Neural cell (in vitro differentiated cells): ENCODE measurements around the gene ACAD10. TPM values are rescaled to one million over a fixed set of nuclear protein-coding genes. Genes with fewer than 3 reads are reported as not detected.
"Not testable (repeated sequence)": the region's sequence is repeated elsewhere in the genome, so short reads cannot be mapped to it uniquely, and the experiment has no call there.

ENCODE experiments used
- H2AFZ ChIP-seq: fragments of 200-600, 300-800 bp; sonication (generic), shearing (Covaris generic); 2 replicates; pipeline ENCODE4 v1.6.0; 2014; ENCODE audit warnings: low read depth, mild to moderate bottlenecking, antibody characterized with exemption, low read length, moderate library complexity
- H3F3A ChIP-seq: fragments of 200-600 bp; shearing (Covaris generic); 2 replicates; pipeline ENCODE4 v1.6.1; 2016; ENCODE audit warnings: mild to moderate bottlenecking, moderate library complexity, mixed read lengths, antibody characterized with exemption, low read length; ENCODE audit not compliant: insufficient read depth, poor library complexity, severe bottlenecking
- H3K27ac ChIP-seq: fragments of 200-600, 300-800 bp; sonication (generic), shearing (Covaris generic); 2 replicates; pipeline ENCODE4 v1.5.1; 2014; ENCODE audit warnings: mild to moderate bottlenecking, low read length, moderate library complexity
- H3K27me3 ChIP-seq: fragments of 300-800, 200-600 bp; sonication (generic), shearing (Covaris generic); 2 replicates; pipeline ENCODE4 v1.6.0; 2014; ENCODE audit warnings: mild to moderate bottlenecking, low read depth, low read length, moderate library complexity; ENCODE audit not compliant: insufficient read depth
- H3K36me3 ChIP-seq: fragments of 300-800, 200-600 bp; sonication (generic), shearing (Covaris generic); 2 replicates; pipeline ENCODE4 v1.5.1; 2014; ENCODE audit warnings: mild to moderate bottlenecking, antibody characterized with exemption, low read length, moderate library complexity; ENCODE audit not compliant: insufficient read depth
- H3K4me2 ChIP-seq: fragments of 300-800, 200-600 bp; sonication (generic), shearing (Covaris generic); 2 replicates; pipeline ENCODE4 v1.6.0; 2014; ENCODE audit warnings: mild to moderate bottlenecking, low read length
- H3K4me3 ChIP-seq: fragments of 300-800, 200-600 bp; sonication (generic), shearing (Covaris generic); 2 replicates; pipeline ENCODE4 v1.5.1; 2014; ENCODE audit warnings: mild to moderate bottlenecking, low read length, moderate library complexity
- H3K79me2 ChIP-seq: fragments of 200-600 bp; shearing (Covaris generic); replicated peaks from 2 replicates; pipeline ENCODE4 v1.6.0; 2014; ENCODE audit warnings: mild to moderate bottlenecking, low read length, moderate library complexity; ENCODE audit not compliant: insufficient read depth
- H3K9ac ChIP-seq: fragments of 300-800, 200-600 bp; sonication (generic), shearing (Covaris generic); 2 replicates; pipeline ENCODE4 v1.6.1; 2016; ENCODE audit warnings: mild to moderate bottlenecking, low read length, mixed read lengths
- H3K9me2 ChIP-seq: fragments of 200-600 bp; shearing (Covaris generic); 2 replicates; pipeline ENCODE4 v1.6.1; 2016; ENCODE audit warnings: mild to moderate bottlenecking, low read length, mixed read lengths; ENCODE audit not compliant: insufficient read depth
- H3K9me3 ChIP-seq: fragments of 200-600, 300-800 bp; sonication (generic), shearing (Covaris generic); 2 replicates; pipeline ENCODE4 v1.6.1; 2016; ENCODE audit warnings: mild to moderate bottlenecking, mixed run types, low read length, moderate library complexity, mixed read lengths
- H4K20me1 ChIP-seq: fragments of 200-600 bp; shearing (Covaris generic); 2 replicates; pipeline ENCODE4 v1.6.1; 2016; ENCODE audit warnings: mild to moderate bottlenecking, mixed run types; ENCODE audit not compliant: insufficient read depth
- CTCF ChIP-seq: fragments of 450-650 bp; IDR thresholded peaks from 2 replicates; pipeline ENCODE4 v1.5.1; 2014; ENCODE audit warnings: antibody characterized with exemption, mild to moderate bottlenecking, moderate library complexity; ENCODE audit not compliant: poor library complexity, severe bottlenecking
- EP300 ChIP-seq: fragments of 450-650 bp; conservative IDR thresholded peaks from 2 replicates; pipeline ENCODE4 v1.6.1; 2014; ENCODE audit warnings: antibody characterized with exemption, mild to moderate bottlenecking, moderate library complexity; ENCODE audit not compliant: poor library complexity, severe bottlenecking
- EZH2 ChIP-seq: fragments of 200-600, 300-800 bp; shearing (Covaris generic), sonication (generic); IDR thresholded peaks from 2 replicates; pipeline ENCODE4 v1.6.1; 2014; ENCODE audit warnings: antibody characterized with exemption, low read length, borderline replicate concordance, mild to moderate bottlenecking; ENCODE audit not compliant: insufficient read depth, poor library complexity, severe bottlenecking
- MXI1 ChIP-seq: fragments of 450-650 bp; conservative IDR thresholded peaks from 2 replicates; pipeline ENCODE4 v1.6.1; 2014; ENCODE audit warnings: antibody characterized with exemption, mild to moderate bottlenecking; ENCODE audit not compliant: poor library complexity, severe bottlenecking
- POLR2AphosphoS5 ChIP-seq: IDR thresholded peaks from 2 replicates; pipeline ENCODE4 v1.6.1; 2012
- RAD21 ChIP-seq: fragments of 450-650 bp; conservative IDR thresholded peaks from 2 replicates; pipeline ENCODE4 v1.6.1; 2014; ENCODE audit warnings: antibody characterized with exemption, mild to moderate bottlenecking, moderate library complexity
- REST ChIP-seq: IDR thresholded peaks from 2 replicates; pipeline ENCODE4 v1.6.1; 2012; ENCODE audit warnings: borderline replicate concordance
- SMC3 ChIP-seq: fragments of 450-650 bp; conservative IDR thresholded peaks from 2 replicates; pipeline ENCODE4 v1.6.1; 2014; ENCODE audit warnings: antibody characterized with exemption, mild to moderate bottlenecking, moderate library complexity; ENCODE audit not compliant: poor library complexity
- TAF1 ChIP-seq: IDR thresholded peaks from 2 replicates; pipeline ENCODE4 v1.6.1; 2012; ENCODE audit warnings: low read depth
- polyA plus RNA-seq: library from polyadenylated mRNA; depleted of rRNA; stranded (reverse); fragments of >200 nt; gene quantifications from 2 replicates; pipeline ENCODE4 v1.2.3, GENCODE V29; 2014

Gene ACAD10
- polyA plus RNA-seq, 1 donor from 2014 or later: 25.7 TPM

GRCh38 chr12:111673503-111673902 is 12.3 kb upstream of the ACAD10 start:
- H3K27ac ChIP-seq: no peak overlapping the region
- no peak overlapping the region for H3K4me2 ChIP-seq
- no peaks in the 10 kb centered on the region for H3K79me2 ChIP-seq
- no peaks in the 10 kb centered on the region for H4K20me1 ChIP-seq
- H3K9me2 ChIP-seq: no peaks in the 10 kb centered on the region
- no peak overlapping the region for H3K4me3 ChIP-seq
- H3K9ac ChIP-seq: no peak overlapping the region
- H3K27me3 ChIP-seq: no peaks in the 10 kb centered on the region
- H3K36me3 ChIP-seq: peaks cover 4% of the 10 kb centered on the region
- H3F3A ChIP-seq: no peaks in the 10 kb centered on the region
- no peaks in the 10 kb centered on the region for H3K9me3 ChIP-seq
- H2AFZ ChIP-seq: no peak overlapping the region
- no peak for TF ChIP-seq MXI1

- Histone ChIP-seq H3K9me3 (no peaks in the 10 kb centered on the region), H3K36me3 (peaks cover 4% of the 10 kb centered on the region), H2AFZ (no peak overlapping the region), H4K20me1 (no peaks in the 10 kb centered on the region), H3F3A (no peaks in the 10 kb centered on the region), H3K9me2 (no peaks in the 10 kb centered on the region), H3K4me2 (no peak overlapping the region), H3K27ac (no peak overlapping the region), H3K9ac (no peak overlapping the region), H3K27me3 (no peaks in the 10 kb centered on the region), H3K79me2 (no peaks in the 10 kb centered on the region), H3K4me3 (no peak overlapping the region)
- no peak for TF ChIP-seq CTCF
- no peak for TF ChIP-seq SMC3
- TF ChIP-seq TAF1: no peak
- no peak for TF ChIP-seq MXI1
- no peak for TF ChIP-seq RAD21
- TF ChIP-seq POLR2AphosphoS5: no peak
- TF ChIP-seq EP300: no peak
- no peak for TF ChIP-seq EZH2
- TF ChIP-seq REST: no peak
Measured at GRCh38 chr12:111677186-111677585, 8.7 kb upstream of the ACAD10 start.

GRCh38 chr12:111684485-111685198 is 1.2 kb upstream of the ACAD10 start:
- H3K27ac ChIP-seq, H3F3A ChIP-seq, H2AFZ ChIP-seq: not testable (repeated sequence)

More at GRCh38 chr12:111684485-111685198, 1.2 kb upstream of the ACAD10 start:
- not testable (repeated sequence) for H4K20me1 ChIP-seq, H3K36me3 ChIP-seq, H3K27me3 ChIP-seq, H3K9me3 ChIP-seq, H3K9me2 ChIP-seq
- peak overlapping the region; percentile 71 for H3K4me3 ChIP-seq
- H3K79me2 ChIP-seq: peaks cover 29% of the 10 kb centered on the region
- H3K4me2 ChIP-seq: peak overlapping the region; percentile 92
- peak overlapping the region; percentile 87 for H3K9ac ChIP-seq
